H7 (cell line): ENCODE measurements around the gene TNFRSF1B. TPM values are rescaled to one million over a fixed set of nuclear protein-coding genes. Genes with fewer than 3 reads are reported as not detected.

ENCODE experiments used
- DNase-seq: peaks from one replicate; pipeline ENCODE4 v3.0.0; 2012
- H3K27me3 ChIP-seq: 2 replicates; pipeline ENCODE4 v1.6.0; 2011; ENCODE audit warnings: mild to moderate bottlenecking, low read length; ENCODE audit not compliant: control insufficient read depth, insufficient read depth
- H3K36me3 ChIP-seq: replicated peaks from 2 replicates; pipeline ENCODE4 v1.5.1; 2011; ENCODE audit warnings: low read length; ENCODE audit not compliant: control insufficient read depth, insufficient read depth
- H3K4me3 ChIP-seq: 2 replicates; pipeline ENCODE4 v1.5.1; 2011; ENCODE audit warnings: low read depth, mild to moderate bottlenecking, control low read depth, low read length, moderate library complexity; ENCODE audit not compliant: insufficient read depth
- total RNA-seq: library from RNA; depleted of rRNA; stranded (reverse); fragments of >200 nt; shearing (Covaris generic); gene quantifications from 2 replicates; pipeline ENCODE4 v1.2.3, GENCODE V29; 2014

Gene TNFRSF1B
- total RNA-seq, 1 experiment from 2014 or later, result 1.3 TPM

DNA sequence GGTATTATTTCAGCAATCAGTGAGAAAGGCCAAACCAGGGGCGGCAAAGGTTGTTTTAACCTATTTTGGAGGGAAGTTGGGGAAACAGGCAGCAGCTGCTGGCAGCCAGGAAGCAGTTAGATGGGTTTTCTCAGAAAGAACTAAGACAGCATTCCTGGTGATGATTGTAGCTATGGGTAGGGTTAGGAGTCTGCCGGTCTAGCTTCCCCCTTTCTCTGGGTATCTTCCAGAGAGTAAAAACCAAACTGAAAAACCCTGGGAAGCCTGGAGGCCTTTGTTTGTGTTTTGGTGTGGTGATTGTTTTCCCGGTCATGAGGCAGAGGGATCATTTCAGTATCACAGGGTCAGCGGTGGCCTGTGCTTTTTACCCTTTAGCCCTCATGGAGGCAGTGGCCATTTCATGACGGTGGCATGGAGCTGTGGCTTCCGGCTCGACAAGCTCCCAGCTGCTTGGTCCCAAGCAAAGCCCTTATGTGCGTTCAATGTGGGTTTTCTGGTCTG is 19.5 kb upstream of the TNFRSF1B start:
- DNase-seq, result no peak
- Histone ChIP-seq H3K4me3 (no peak overlapping the region), H3K36me3 (no peaks in the 10 kb centered on the region; the same call in 1 of the 2 replicates), H3K27me3 (no peaks in the 10 kb centered on the region; the same call in 1 of the 2 replicates)

DNA sequence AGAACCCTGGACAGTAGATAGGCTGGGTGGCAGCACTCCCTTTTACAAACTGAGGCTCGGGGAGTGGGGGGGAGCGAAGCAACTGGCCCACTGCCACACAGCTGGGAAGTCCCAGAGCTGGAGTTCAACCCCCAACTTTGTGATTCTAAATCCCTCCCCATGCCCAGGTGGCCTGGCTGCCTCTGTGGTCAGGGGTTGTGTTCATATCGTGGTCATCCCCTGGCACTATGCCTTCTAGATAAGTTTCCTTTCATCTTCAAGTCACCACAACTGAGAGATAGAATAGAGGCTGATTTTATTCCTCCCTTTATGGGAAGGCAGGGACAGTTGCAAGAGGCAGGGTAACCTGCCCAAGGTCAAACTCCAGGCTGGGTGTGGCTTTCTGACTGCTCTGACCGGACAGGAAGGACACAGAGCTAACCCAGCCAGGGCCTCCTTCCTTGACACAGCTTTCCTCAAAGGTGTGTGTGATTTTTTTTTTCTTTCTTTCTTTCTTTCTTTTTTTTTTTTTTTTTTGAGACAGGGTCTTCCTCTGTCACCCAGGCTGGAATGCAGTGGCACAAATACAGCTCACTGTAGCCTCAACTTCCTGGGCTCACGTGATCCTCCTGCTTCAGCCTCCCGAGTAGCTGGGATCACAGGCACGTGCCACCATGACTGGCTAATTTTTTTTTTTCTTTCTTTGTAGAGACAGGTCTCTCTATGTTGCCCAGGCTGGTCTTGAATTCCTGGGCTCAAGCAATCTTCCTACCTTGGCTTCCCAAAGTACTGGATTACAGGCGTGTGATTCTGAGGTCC is 18.4 kb upstream of the TNFRSF1B start:
- no peaks in the 10 kb centered on the region; the same call in 1 of the 2 replicates for H3K27me3 ChIP-seq
- H3K4me3 ChIP-seq, result no peak overlapping the region
- no peaks in the 10 kb centered on the region for H3K36me3 ChIP-seq
- no peak for DNase-seq

DNA sequence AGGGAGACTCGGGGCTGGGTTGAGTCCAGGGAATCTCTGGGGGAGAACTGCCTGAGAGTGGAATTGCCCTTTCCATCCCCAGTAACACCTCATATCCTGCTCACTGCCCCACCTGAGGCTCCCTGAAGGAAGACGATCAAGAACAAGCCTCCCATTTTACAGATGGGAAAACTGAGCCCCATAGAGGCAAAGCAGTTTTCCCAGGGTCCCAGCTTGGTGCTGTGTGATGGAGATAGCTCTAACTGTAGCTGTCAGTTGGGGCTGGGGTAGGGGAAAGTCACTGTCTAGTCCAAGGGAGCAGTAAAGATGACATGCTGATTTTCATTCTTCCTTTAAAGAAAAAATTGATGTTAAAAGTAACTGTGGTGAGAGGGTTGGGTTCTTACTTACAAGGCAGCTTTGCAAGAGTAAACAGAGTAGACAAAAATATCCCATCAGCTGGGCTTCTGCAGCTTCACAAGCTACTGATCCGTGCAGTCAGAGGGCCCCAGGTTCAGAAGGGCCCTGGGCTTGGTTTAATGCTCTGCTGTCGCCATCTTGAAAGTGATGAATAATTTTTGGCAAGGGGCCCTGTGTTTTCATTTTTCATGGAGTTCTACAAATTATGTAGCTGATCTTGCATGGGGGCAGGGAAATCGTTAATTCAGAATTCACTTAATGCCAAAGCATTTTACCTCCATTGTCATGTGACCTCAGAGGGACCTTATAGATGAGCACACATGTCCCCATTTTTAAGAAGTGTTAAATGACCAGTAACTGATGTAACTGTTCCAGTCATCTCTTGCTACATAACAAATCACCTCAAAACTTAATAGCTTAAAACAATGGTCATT is 17.6 kb upstream of the TNFRSF1B start:
- Histone ChIP-seq H3K27me3 (no peaks in the 10 kb centered on the region; the same call in 1 of the 2 replicates), H3K4me3 (no peak overlapping the region), H3K36me3 (no peaks in the 10 kb centered on the region)
- DNase-seq, result no peak

DNA sequence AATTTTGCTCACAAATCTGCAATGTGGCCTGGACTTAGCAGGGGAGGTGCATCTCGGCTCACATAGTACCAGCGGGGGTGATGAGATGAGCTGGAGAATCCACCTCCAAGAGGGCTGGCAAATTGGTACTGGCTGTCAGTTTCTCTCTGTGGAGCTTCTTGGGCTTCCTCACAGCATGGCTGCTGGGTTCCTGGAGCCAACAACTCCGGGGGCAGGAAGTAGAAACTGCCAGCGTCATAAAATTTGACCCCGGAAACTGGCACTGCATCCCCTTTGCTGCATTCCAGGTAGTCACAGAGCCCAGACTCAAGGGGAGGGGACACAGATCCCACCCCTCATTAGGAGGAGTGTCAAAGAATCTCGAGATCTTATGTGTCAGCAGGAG is 17.0 kb upstream of the TNFRSF1B start:
- H3K36me3 ChIP-seq, result no peaks in the 10 kb centered on the region
- DNase-seq, result no peak
- no peaks in the 10 kb centered on the region; the same call in 1 of the 2 replicates for H3K27me3 ChIP-seq
- no peak overlapping the region for H3K4me3 ChIP-seq

DNA sequence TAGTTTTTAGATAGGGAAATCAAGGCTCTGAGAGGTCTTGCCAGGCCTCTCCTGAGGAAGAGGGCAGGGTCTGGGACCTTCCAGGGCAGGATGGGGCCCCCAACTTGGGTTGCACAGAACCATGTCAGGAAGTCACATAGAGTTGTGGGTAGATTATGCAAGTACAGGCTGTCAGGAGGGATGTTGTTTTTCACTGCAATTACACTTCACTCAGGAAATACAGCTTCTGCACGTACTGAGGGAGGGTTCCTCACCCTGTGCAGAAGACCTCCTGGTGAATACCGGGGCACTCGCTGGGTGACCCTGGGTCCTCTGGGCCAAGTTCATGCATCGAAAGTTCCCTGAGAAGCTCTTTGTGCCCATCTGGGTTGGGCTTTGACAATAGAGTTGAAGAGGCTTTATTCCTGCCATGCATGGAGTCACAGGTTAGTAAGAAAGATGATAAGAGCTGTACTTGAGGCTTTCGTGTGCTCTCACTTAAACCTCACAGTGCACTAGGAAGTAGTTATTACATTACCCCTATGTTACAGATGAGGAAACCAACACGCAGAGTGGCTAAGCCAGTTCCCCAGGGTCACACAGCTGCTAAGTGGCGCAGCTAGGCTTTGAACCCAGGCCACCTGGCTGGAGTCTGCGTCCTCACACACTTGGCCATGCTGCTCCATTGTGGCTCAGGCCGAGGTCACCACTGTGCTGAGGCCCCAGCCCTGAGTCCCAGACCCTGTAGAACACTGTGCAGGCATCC is 16.2 kb upstream of the TNFRSF1B start:
- DNase-seq, result no peak
- Histone ChIP-seq H3K27me3 (no peaks in the 10 kb centered on the region; the same call in 1 of the 2 replicates), H3K36me3 (no peaks in the 10 kb centered on the region), H3K4me3 (no peak overlapping the region)

DNA sequence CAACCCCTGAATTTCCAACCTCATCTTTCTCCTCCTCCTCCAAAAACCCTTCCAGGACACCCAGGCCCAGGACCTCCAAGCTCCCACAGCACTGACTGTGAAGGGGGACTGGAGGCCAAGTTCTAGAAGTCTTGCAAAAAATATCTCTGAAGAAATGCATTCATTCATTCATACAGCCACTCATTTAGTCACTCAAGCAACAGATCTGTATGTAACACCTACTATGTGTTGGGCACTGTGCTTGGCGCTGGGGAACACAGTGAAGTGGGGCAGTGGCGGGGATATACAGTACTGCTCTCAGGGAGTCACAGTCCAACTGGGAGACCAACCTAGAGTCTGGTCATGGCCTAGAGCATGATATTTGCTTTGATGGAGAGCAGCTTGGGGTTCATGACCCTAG is 15.3 kb upstream of the TNFRSF1B start:
- Histone ChIP-seq H3K4me3 (no peak overlapping the region), H3K27me3 (no peaks in the 10 kb centered on the region; the same call in 1 of the 2 replicates), H3K36me3 (no peaks in the 10 kb centered on the region)
- no peak for DNase-seq

DNA sequence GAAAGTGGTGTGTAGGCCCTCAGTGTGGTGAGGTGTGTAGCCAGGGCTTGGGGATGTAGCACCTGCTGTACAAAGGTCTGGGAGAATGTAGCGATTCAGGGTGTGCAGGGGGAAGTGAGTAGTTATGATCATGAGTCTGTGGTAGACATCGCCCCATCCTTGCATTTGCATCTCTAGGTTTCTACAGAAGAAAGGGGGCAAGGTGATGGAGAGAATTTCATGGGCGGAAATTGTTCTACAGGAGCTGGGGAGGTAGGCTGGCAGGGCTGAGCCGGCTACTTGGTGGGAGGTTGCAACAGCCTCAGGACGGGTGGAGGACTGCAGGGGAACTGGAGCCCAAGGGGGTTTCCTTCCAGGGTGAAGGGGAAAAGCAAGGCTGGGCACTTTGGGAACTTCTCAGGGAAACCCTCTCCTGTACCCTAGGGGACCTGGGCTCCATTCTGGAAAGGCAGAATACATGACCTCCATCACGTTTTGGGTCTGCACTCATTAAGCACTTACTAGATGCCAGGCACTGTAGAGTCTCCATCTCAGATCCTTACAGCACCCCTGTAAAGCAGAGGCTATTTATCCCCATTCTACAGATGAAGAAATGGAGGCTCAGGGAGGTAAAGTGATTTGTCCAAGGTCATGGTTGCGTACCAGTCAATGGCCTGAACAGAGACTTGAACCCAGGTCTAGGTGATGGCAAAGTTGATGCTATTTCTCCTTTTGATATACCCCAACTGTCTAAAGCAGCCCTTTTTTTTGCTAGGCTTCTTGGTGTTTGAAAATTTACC is 14.5 kb upstream of the TNFRSF1B start:
- no peaks in the 10 kb centered on the region; the same call in 1 of the 2 replicates for H3K27me3 ChIP-seq
- no peak for DNase-seq
- no peak overlapping the region for H3K4me3 ChIP-seq
- H3K36me3 ChIP-seq, result no peaks in the 10 kb centered on the region

DNA sequence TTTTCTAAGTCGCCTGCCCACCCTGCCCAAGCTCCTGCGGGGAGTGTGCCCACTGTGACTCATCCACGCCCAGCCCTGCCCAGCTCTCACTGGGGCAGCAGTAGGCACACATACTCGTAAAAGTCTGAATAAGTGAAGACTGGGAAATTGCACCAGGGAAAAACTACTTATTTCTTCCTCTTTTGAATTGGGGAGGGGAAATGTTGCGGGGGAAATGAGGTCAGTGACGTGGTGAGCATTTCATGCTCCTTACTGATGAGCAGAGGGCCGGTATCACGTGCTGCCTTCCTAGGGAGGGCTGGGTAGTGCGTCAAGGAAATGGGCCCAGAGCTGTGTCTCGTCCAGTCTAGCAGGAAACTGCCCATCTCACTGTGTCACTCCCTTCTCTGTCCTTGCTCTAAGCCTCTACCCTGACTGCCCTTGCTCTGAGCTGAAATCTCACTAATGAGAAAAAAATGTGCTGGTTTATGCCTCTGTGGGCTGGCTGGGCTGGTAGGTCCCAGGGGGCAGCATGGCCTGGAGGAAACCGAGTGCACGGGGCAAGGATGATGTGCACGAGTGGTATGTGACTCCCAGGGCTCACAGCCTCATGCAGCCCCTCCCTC is 13.5 kb upstream of the TNFRSF1B start:
- no peak for DNase-seq
- Histone ChIP-seq H3K36me3 (no peaks in the 10 kb centered on the region), H3K4me3 (no peak overlapping the region), H3K27me3 (no peaks in the 10 kb centered on the region; the same call in 1 of the 2 replicates)

DNA sequence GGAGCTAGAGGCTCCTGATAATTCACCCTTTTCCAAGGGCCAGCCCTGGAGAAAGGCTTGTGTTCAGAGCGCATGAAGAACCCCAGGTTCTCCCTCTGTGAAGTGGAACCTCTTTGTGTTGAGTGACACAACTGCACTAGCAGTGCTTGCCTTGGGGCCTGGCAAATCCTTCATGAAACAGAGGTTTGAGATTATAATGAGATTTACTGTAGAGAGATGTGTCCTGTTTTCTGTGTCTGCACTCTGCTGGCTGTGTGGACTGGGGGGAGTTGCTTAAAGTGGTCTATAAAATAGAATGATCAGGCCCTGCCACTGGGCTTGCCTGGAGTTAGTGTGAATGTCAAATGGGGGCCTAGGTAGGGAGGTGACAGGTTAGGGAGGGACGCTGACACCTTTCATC is 11.5 kb upstream of the TNFRSF1B start:
- no peak overlapping the region for H3K4me3 ChIP-seq
- DNase-seq, result no peak
- no peaks in the 10 kb centered on the region; the same call in 1 of the 2 replicates for H3K27me3 ChIP-seq
- no peaks in the 10 kb centered on the region for H3K36me3 ChIP-seq

DNA sequence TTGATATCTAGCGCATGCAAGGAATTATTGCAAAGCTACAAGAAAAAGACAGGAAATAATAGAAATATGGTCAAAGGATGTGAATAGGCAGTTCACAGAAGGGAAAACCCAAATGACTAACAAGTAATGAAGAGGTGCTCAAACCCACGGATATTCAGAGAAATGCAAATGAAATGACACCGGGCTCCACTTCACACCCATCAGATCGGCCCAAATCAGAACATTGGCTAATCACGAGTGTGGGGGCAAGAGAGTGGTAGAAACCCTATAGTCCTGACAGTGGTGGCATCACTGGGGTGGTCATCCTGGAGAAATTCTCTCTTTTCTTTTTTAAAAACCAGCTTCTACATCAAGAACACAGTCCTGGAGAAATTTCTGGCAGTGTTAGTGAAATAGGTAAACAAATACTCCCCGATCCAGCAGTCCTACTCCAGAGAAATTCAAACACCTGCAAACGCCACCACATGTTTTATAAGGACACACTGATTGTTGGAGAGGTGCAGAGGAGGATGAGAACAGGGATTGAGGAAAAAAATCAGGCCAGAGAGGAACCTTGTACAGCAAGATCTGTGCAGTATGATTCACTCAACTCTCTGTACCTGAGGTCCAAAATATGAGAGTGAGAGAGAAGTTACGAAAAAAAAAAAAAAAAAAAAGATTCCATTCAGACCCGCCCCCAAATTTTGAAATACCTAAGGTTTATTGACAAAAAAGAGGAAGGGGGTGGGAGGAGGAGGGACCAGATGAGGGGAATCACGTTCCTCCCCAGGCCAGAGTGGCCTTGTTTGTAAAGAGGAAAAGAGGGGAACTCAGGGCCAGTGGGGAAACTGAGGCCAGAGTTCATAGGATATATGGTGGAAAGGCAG is 9.2 kb upstream of the TNFRSF1B start:
- no peak for DNase-seq
- no peaks in the 10 kb centered on the region for H3K27me3 ChIP-seq
- H3K36me3 ChIP-seq, result no peaks in the 10 kb centered on the region
- no peak overlapping the region for H3K4me3 ChIP-seq

DNA sequence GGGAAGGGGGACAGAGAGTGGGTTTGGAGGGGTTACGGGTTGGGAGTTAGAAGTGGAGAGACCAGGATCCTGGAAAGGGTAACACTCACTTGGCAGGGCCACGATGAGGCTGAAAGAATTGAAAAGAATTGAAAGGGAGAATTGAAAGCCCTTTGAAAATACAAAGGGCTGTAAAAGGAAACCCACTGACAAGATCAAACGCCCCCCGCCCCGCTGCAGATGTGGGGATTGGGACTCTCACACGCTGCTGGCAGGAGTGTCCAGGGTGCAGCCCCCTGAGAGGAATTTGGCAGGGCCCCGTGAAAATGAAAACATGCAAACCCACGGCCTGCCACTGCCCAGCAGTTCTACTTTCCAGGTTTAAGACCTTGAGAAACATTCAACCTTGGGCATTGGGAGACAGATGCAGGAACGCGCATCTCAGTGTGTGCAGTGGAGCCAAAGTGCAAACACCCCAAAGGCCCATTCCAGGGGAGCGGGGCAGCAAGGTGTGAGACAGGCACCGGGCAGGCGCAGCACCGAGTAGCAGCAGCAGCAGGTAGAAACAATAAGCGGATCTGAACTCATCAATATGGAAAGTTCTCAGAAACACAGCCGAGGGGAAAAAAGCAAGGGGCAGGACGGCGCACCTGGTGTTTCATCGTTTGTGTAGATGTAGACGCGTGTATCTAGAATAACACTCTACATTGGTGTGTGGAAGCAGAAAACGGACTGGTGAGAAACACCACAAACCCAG is 8.3 kb upstream of the TNFRSF1B start:
- Histone ChIP-seq H3K4me3 (no peak overlapping the region), H3K27me3 (no peaks in the 10 kb centered on the region; the same call in 1 of the 2 replicates), H3K36me3 (no peaks in the 10 kb centered on the region)
- peak; percentile 74 for DNase-seq

DNA sequence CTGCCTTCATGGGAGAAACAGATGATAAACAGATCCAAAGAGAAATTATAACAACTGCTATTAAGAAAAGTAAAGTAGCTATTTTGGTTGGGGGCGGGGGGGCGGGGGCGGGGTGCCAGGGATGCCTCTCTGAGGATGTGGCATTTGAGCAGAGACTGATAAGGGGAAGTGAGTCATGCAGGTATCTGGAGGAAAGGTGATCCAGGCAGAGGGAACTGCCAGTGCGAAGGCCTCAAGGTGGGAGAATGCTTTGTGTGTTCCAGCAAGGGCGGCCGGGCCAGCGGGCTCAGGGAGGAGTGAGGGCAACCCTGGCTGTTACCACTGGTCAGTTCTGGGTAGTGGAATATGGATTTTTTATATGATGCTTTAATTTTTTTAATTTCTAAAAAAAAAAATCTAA is 7.0 kb upstream of the TNFRSF1B start:
- Histone ChIP-seq H3K4me3 (no peak overlapping the region), H3K27me3 (peaks cover under 1% of the 10 kb centered on the region; the same call in 1 of the 2 replicates), H3K36me3 (no peaks in the 10 kb centered on the region)
- no peak for DNase-seq
